DOHH2 (cell line): ENCODE measurements around the gene OBSCN.

Experiments
- H3F3A ChIP-seq: fragments of 200-600 bp; sonication (generic), shearing (Covaris generic); 2 replicates; pipeline ENCODE4 v1.6.0; 2016; ENCODE audit warnings: antibody characterized with exemption, mild to moderate bottlenecking; ENCODE audit not compliant: control insufficient read depth, insufficient read depth
- H3K27ac ChIP-seq: fragments of 200-600 bp; sonication (generic); 2 replicates; pipeline ENCODE4 v1.5.1; 2014; ENCODE audit warnings: low read depth, mild to moderate bottlenecking, low read length, moderate library complexity
- H3K27me3 ChIP-seq: fragments of 200-600 bp; sonication (generic); 2 replicates; pipeline ENCODE4 v1.6.1; 2014; ENCODE audit warnings: mild to moderate bottlenecking, low read length, mixed read lengths; ENCODE audit not compliant: control insufficient read depth
- H3K36me3 ChIP-seq: fragments of 200-600 bp; sonication (generic); 2 replicates; pipeline ENCODE4 v1.6.1; 2014; ENCODE audit warnings: mild to moderate bottlenecking, low read length, moderate library complexity, mixed read lengths; ENCODE audit not compliant: control insufficient read depth
- H3K4me1 ChIP-seq: fragments of 200-600 bp; sonication (generic); 2 replicates; pipeline ENCODE4 v1.6.1; 2014; ENCODE audit warnings: mild to moderate bottlenecking, low read length, mixed read lengths; ENCODE audit not compliant: control insufficient read depth
- H3K4me2 ChIP-seq: fragments of 200-600 bp; sonication (generic); 2 replicates; pipeline ENCODE4 v1.6.0; 2014; ENCODE audit warnings: mild to moderate bottlenecking, low read length, moderate library complexity
- H3K4me3 ChIP-seq: fragments of 200-600 bp; sonication (generic); 2 replicates; pipeline ENCODE4 v1.5.1; 2014; ENCODE audit warnings: mild to moderate bottlenecking, low read length, mixed read lengths
- H3K79me2 ChIP-seq: fragments of 200-600 bp; sonication (generic); 2 replicates; pipeline ENCODE4 v1.6.1; 2014; ENCODE audit warnings: mild to moderate bottlenecking, low read length, mixed read lengths; ENCODE audit not compliant: control insufficient read depth
- H3K9me2 ChIP-seq: fragments of 200-600 bp; sonication (generic); replicated peaks from 2 replicates; pipeline ENCODE4 v1.6.1; 2014; ENCODE audit warnings: mild to moderate bottlenecking, low read length, mixed read lengths; ENCODE audit not compliant: control insufficient read depth
- H3K9me3 ChIP-seq: fragments of 200-600 bp; sonication (generic); 2 replicates; pipeline ENCODE4 v1.6.1; 2014; ENCODE audit warnings: antibody characterized with exemption, low read length, mixed read lengths; ENCODE audit not compliant: control insufficient read depth, insufficient read depth
- H4K20me1 ChIP-seq: fragments of 200-600 bp; sonication (generic); 2 replicates; pipeline ENCODE4 v1.6.0; 2014; ENCODE audit warnings: low read depth, mild to moderate bottlenecking, antibody characterized with exemption, low read length, moderate library complexity; ENCODE audit not compliant: control insufficient read depth, insufficient read depth
- EZH2phosphoT487 ChIP-seq: fragments of 200-600 bp; sonication (generic); IDR thresholded peaks from 2 replicates; pipeline ENCODE4 v1.6.1; 2017; ENCODE audit warnings: borderline replicate concordance, mild to moderate bottlenecking, antibody characterized with exemption, low read length, moderate library complexity, mixed read lengths
- TF ChIP-seq, protein P1 (sequence below): fragments of 200-600 bp; sonication (generic); IDR thresholded peaks from one replicate; pipeline ENCODE4 v1.5.1; 2014; ENCODE audit warnings: antibody characterized with exemption, mild to moderate bottlenecking, low read depth, low read length; ENCODE audit not compliant: poor library complexity, severe bottlenecking

Gene OBSCN

DNA sequence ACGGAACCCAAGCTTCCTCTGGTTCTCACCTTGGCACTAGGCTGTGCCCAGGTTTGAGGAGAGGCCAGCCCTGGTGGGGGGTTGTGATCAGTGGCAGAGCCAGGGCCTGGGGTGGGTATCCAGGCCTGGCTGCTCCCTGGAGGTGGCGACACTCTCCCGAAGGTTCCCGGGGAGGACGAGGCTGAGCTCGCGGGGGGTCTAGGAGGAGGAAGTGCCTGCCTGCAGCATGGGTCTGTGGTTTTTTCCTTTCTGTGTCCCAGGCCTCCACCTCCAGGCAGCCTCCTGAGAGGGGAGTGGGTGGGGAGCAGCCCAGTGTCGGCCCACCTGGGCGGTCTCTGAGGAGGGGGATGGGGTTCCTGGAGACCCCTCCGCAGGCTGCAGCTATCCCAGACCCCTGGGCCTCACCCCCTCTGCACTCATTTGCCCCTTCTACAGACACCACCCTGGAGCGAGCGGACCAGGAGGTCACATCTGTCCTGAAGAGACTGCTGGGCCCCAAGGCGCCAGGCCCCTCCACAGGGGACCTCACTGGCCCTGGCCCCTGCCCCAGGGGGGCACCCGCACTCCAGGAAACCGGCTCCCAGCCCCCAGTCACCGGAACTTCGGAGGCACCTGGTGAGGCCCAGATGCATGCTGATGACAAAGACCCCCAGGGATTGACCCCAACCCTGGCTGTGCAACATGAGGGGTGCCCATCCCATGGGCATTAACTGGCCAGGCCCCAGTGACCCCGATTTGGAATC, 154.5 kb downstream of the OBSCN start:
- H3F3A ChIP-seq = no peaks in the 10 kb centered on the region
- TF ChIP-seq, protein P1, sequence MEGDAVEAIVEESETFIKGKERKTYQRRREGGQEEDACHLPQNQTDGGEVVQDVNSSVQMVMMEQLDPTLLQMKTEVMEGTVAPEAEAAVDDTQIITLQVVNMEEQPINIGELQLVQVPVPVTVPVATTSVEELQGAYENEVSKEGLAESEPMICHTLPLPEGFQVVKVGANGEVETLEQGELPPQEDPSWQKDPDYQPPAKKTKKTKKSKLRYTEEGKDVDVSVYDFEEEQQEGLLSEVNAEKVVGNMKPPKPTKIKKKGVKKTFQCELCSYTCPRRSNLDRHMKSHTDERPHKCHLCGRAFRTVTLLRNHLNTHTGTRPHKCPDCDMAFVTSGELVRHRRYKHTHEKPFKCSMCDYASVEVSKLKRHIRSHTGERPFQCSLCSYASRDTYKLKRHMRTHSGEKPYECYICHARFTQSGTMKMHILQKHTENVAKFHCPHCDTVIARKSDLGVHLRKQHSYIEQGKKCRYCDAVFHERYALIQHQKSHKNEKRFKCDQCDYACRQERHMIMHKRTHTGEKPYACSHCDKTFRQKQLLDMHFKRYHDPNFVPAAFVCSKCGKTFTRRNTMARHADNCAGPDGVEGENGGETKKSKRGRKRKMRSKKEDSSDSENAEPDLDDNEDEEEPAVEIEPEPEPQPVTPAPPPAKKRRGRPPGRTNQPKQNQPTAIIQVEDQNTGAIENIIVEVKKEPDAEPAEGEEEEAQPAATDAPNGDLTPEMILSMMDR = no peak
- no peak overlapping the region for H3K27ac ChIP-seq
- no peaks in the 10 kb centered on the region for H3K79me2 ChIP-seq
- no peaks in the 10 kb centered on the region for H3K27me3 ChIP-seq
- H3K9me3 ChIP-seq = no peaks in the 10 kb centered on the region
- no peaks in the 10 kb centered on the region for H3K9me2 ChIP-seq
- H3K4me3 ChIP-seq = no peak overlapping the region
- H4K20me1 ChIP-seq = no peaks in the 10 kb centered on the region
- no peaks in the 10 kb centered on the region for H3K36me3 ChIP-seq
- H3K4me2 ChIP-seq = no peak overlapping the region
- no peaks in the 10 kb centered on the region for H3K4me1 ChIP-seq

DNA sequence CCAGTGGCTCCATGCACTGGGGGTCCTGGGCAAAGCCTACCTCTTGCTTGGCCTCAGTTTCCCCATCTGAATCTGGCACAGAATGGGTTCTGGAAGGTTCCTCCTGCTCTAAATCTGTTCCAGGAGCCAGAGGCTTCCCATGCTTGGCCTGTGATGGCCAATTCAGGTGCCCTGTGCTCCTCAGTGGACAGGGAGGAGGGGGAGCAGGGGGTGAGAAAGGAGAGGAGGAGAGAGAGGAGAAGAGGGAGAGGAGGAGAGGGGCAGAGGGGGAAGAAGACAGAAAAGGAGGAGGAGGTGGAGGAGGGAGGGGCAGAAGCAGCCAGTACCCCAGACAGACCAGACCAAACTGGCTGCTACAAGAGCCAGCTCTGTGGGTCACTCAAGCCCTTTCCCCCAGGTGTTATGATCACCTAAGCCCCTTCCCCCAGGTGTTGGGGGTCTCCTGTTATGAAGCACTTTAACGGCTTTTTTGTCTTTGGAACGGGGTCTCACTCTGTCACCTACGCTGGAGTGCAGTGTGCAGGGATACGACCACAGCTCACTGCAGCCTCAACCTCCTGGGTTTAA, 155.1 kb downstream of the OBSCN start:
- H3K4me1 ChIP-seq = peaks cover 4% of the 10 kb centered on the region
- no peaks in the 10 kb centered on the region for H3K27me3 ChIP-seq
- H3F3A ChIP-seq = no peaks in the 10 kb centered on the region
- no peaks in the 10 kb centered on the region for H3K79me2 ChIP-seq
- H4K20me1 ChIP-seq = no peaks in the 10 kb centered on the region
- no peak overlapping the region for H3K4me2 ChIP-seq
- no peak overlapping the region for H3K4me3 ChIP-seq
- TF ChIP-seq, protein P1 = no peak
- TF ChIP-seq EZH2phosphoT487 = no peak
- H3K9me2 ChIP-seq = no peaks in the 10 kb centered on the region
- no peaks in the 10 kb centered on the region for H3K36me3 ChIP-seq
- no peak overlapping the region for H3K27ac ChIP-seq
- H3K9me3 ChIP-seq = no peaks in the 10 kb centered on the region

DNA sequence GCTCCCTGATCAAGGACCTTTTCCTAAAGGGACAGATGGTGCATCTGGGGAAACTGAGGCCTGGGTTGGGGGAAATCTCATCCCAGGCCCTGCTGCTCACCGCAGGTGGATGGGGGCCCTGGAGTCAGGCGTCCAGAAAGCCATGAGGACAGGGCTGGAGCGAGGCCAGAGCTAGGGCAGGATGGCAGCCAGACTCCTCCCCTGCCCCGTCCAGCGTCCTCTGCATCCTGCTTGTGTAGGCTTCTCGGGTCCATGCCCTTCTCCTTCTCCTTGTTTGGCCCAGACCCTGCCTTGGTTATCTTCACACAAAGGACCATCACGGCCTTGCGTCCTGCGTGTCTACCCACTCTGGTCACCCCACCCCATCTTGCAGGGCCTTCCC, 155.8 kb downstream of the OBSCN start:
- H3K27me3 ChIP-seq = no peaks in the 10 kb centered on the region
- no peaks in the 10 kb centered on the region for H3K9me3 ChIP-seq
- H3K4me1 ChIP-seq = peaks cover 9% of the 10 kb centered on the region
- H3K36me3 ChIP-seq = no peaks in the 10 kb centered on the region
- no peak overlapping the region for H3K4me2 ChIP-seq
- H4K20me1 ChIP-seq = no peaks in the 10 kb centered on the region
- no peaks in the 10 kb centered on the region for H3K9me2 ChIP-seq
- H3K4me3 ChIP-seq = no peak overlapping the region
- no peaks in the 10 kb centered on the region for H3K79me2 ChIP-seq
- H3K27ac ChIP-seq = no peak overlapping the region
- TF ChIP-seq, protein P1 = no peak
- TF ChIP-seq EZH2phosphoT487 = no peak
- no peaks in the 10 kb centered on the region for H3F3A ChIP-seq
